Psoas muscle (tissue), 8 donors: Measurements from ENCODE around the gene LCP1. TPM values are rescaled to one million over a fixed set of nuclear protein-coding genes. Genes with fewer than 3 reads are reported as not detected.

Experiments used
- ATAC-seq, 4 donors: fragments of 200-7000 bp; cut with Tn5 transposase; one replicate each; pipeline ENCODE4 v1.9.1; 2020; ENCODE audit warnings: moderate library complexity in 3 of 4, mild to moderate bottlenecking in 2 of 4
- DNase-seq, 2 donors: peaks; one replicate each; pipeline ENCODE4 v3.0.0-alpha.2; 2020
- H3K27ac ChIP-seq: fragments of 200-600 bp; one replicate; pipeline ENCODE4 v1.8.0; 2022
- H3K27me3 ChIP-seq, 3 donors: fragments of 200-600 bp in 1 of 3; one replicate each; pipeline versions ENCODE4 v1.6.1 to v1.8.0; 2013 to 2022; ENCODE audit warnings: low read length in 2 of 3, mild to moderate bottlenecking in 2 of 3, moderate library complexity in 1 of 3; ENCODE audit not compliant: insufficient read depth in 3 of 3
- H3K36me3 ChIP-seq, 2 donors: fragments of 200-600 bp in 1 of 2; one replicate each; pipeline versions ENCODE4 v1.6.1 to v1.8.0; 2013 to 2022; ENCODE audit warnings: low read depth in 1 of 2, mild to moderate bottlenecking in 1 of 2, moderate library complexity in 1 of 2; ENCODE audit not compliant: insufficient read depth in 1 of 2
- H3K4me1 ChIP-seq: fragments of 200-600 bp; one replicate; pipeline ENCODE4 v1.8.0; 2022
- H3K4me3 ChIP-seq: fragments of 200-600 bp; one replicate; pipeline ENCODE4 v1.8.0; 2022; ENCODE audit warnings: mild to moderate bottlenecking
- H3K9me3 ChIP-seq: fragments of 200-600 bp; one replicate; pipeline ENCODE4 v1.8.0; 2022
- WGBS, 3 donors: extraction: QIAGEN DNeasy Blood & Tissue Kit; methylation state at CpG; one replicate each; pipeline versions ENCODE4 v1.1.6 to v1.1.7; 2013; 5-methylcytosine and 5-hydroxymethylcytosine counted together
- intact Hi-C, 2 donors: fragments of 100-400 bp; cut with DNase I; formaldehyde crosslinking; loops; one replicate each; pipeline versions ENCODE4 v1.11.0 to v1.14.2; 2022
- polyA plus RNA-seq, 3 donors: library from polyadenylated mRNA; stranded (reverse); fragments of 200-250 nt; gene quantifications; one replicate each; pipeline ENCODE4 v1.2.3, GENCODE V29; 2013
- total RNA-seq, 4 donors: library from RNA; stranded (reverse); fragmentation: NEBNext Ultra II Directional in 2 of 4; extraction: Animal tissue kit (Norgen Biotek cat#: 25700) in 2 of 4; gene quantifications; one replicate each; pipeline versions ENCODE4 v1.2.1 to v1.2.4, GENCODE V29; 2021 to 2023
- TF ChIP-seq, protein P1 (sequence below): fragments of 200-600 bp; IDR thresholded peaks from one replicate; pipeline ENCODE4 v1.8.0; 2022; ENCODE audit warnings: antibody characterized with exemption
- donor health status: healthy with polysubstance abuse.
- donor health status: DM: no; HTN: no; CAD: no; lungs with moderate emphysema.
- donor health status: Bipolar disorder and iron deficiency.
- donor health status: healthy.
- donor health status: DM: yes; HTN: yes; CAD: no.
- donor health status: DM: no; HTN: no; CAD: no.
- donor health status: DM: no; HTN: no; CAD: no.
- donor health status: DM: yes; HTN: yes; CAD: no.

The LCP1 gene
- total and polyA plus RNA-seq, 7 donors, result 2.0 to 14.8 (median 8.0) TPM

DNA sequence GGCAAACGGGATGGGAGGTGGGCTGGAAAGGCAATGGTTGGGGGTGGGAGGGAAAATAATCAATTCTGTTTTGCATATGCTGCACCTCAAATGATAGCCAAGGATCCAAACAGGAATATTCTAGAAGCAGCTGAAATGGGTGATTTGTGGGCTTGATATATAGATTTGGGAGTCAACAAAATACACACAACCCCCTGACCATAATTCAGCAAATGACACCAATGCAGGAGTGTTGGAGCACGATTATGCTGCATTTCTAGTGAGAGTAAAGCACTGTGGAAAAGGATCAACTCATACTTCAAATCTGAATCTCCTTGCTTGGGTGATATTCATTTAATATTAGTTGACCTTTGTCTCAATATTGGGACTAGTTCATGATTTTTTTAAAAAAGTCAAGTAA lies 36.0 kb downstream of the LCP1 start:
- no peak for ATAC-seq
- no peak overlapping the region for H3K27ac ChIP-seq
- H3K4me3 ChIP-seq, result no peak overlapping the region
- intact Hi-C loops, result no loop called here
- H3K27me3 ChIP-seq, result peaks cover 0 to 2% (median 0%) of the 10 kb centered on the region in 3 donors
- DNase-seq, result no peak
- no peaks in the 10 kb centered on the region for H3K9me3 ChIP-seq
- no peaks in the 10 kb centered on the region for H3K4me1 ChIP-seq
- TF ChIP-seq, protein P1, sequence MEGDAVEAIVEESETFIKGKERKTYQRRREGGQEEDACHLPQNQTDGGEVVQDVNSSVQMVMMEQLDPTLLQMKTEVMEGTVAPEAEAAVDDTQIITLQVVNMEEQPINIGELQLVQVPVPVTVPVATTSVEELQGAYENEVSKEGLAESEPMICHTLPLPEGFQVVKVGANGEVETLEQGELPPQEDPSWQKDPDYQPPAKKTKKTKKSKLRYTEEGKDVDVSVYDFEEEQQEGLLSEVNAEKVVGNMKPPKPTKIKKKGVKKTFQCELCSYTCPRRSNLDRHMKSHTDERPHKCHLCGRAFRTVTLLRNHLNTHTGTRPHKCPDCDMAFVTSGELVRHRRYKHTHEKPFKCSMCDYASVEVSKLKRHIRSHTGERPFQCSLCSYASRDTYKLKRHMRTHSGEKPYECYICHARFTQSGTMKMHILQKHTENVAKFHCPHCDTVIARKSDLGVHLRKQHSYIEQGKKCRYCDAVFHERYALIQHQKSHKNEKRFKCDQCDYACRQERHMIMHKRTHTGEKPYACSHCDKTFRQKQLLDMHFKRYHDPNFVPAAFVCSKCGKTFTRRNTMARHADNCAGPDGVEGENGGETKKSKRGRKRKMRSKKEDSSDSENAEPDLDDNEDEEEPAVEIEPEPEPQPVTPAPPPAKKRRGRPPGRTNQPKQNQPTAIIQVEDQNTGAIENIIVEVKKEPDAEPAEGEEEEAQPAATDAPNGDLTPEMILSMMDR, result no peak
- H3K36me3 ChIP-seq, result no peaks in the 10 kb centered on the region
- 43 to 56% (median 44%) methylated on average over 2 of the region's 2 CpGs for WGBS, 3 donors

GRCh38 chr13:46145135-46145534 lies 36.8 kb downstream of the LCP1 start:
- intact Hi-C loops, result no loop called here

GRCh38 chr13:46143184-46143701 lies 38.7 kb downstream of the LCP1 start:
- Histone ChIP-seq H3K4me1 (no peaks in the 10 kb centered on the region), H3K4me3 (no peak overlapping the region), H3K27ac (no peak overlapping the region), H3K27me3 (peaks cover 2 to 4% (median 2%) of the 10 kb centered on the region in 3 donors), H3K36me3 (no peaks in the 10 kb centered on the region), H3K9me3 (no peaks in the 10 kb centered on the region)
- no peak for DNase-seq
- ATAC-seq, result no peak
- TF ChIP-seq, protein P1, result no peak
- WGBS, 3 donors, result 60 to 72% (median 69%) methylated on average over 4 of the region's 4 CpGs
- intact Hi-C loops, result no loop called here

More at GRCh38 chr13:46145135-46145534, 36.8 kb downstream of the LCP1 start:
- WGBS, 3 donors, result 52 to 58% (median 52%) methylated on average over 4 of the region's 4 CpGs
- peaks cover 0 to 2% (median 1%) of the 10 kb centered on the region in 3 donors for H3K27me3 ChIP-seq
- no peaks in the 10 kb centered on the region for H3K9me3 ChIP-seq
- H3K4me1 ChIP-seq, result no peaks in the 10 kb centered on the region
- ATAC-seq (no peak), DNase-seq (no peak)
- H3K27ac ChIP-seq, result no peak overlapping the region
- H3K36me3 ChIP-seq, result no peaks in the 10 kb centered on the region
- TF ChIP-seq, protein P1, result no peak
- H3K4me3 ChIP-seq, result no peak overlapping the region

- WGBS, 3 donors, result 40 to 41% (median 40%) methylated on average over 3 of the region's 3 CpGs
- no peak for DNase-seq
- Histone ChIP-seq H3K4me3 (no peak overlapping the region), H3K27me3 (peaks cover 2 to 4% (median 2%) of the 10 kb centered on the region in 3 donors), H3K36me3 (no peaks in the 10 kb centered on the region), H3K27ac (no peak overlapping the region), H3K4me1 (no peaks in the 10 kb centered on the region), H3K9me3 (no peaks in the 10 kb centered on the region)
- intact Hi-C loops, result no loop called here
- TF ChIP-seq, protein P1, result no peak
- ATAC-seq, result no peak
These were observed 39.2 kb downstream of the LCP1 start for GRCh38 chr13:46142776-46143175.

- WGBS, 3 donors, result 69 to 79% (median 72%) methylated on average over 2 of the region's 2 CpGs
These were observed 41.9 kb downstream of the LCP1 start for GRCh38 chr13:46140044-46140443.

More at GRCh38 chr13:46140044-46140443, 41.9 kb downstream of the LCP1 start:
- no peak for ATAC-seq
- Histone ChIP-seq H3K4me3 (no peak overlapping the region), H3K27me3 (peaks cover 2 to 4% (median 2%) of the 10 kb centered on the region in 3 donors), H3K27ac (no peak overlapping the region), H3K9me3 (no peaks in the 10 kb centered on the region), H3K4me1 (no peaks in the 10 kb centered on the region), H3K36me3 (no peaks in the 10 kb centered on the region)
- TF ChIP-seq, protein P1, result no peak
- intact Hi-C loops, result no loop called here
- no peak for DNase-seq
